HG03342 (cell line): ENCODE measurements around the gene KIF26A.

Experiments
- ATAC-seq: cut with Tn5 transposase; IDR thresholded peaks from one replicate; pipeline ENCODE4 v1.9.1; 2021; ENCODE audit warnings: mild to moderate bottlenecking, moderate library complexity; ENCODE audit not compliant: unreplicated experiment

KIF26A gene

DNA sequence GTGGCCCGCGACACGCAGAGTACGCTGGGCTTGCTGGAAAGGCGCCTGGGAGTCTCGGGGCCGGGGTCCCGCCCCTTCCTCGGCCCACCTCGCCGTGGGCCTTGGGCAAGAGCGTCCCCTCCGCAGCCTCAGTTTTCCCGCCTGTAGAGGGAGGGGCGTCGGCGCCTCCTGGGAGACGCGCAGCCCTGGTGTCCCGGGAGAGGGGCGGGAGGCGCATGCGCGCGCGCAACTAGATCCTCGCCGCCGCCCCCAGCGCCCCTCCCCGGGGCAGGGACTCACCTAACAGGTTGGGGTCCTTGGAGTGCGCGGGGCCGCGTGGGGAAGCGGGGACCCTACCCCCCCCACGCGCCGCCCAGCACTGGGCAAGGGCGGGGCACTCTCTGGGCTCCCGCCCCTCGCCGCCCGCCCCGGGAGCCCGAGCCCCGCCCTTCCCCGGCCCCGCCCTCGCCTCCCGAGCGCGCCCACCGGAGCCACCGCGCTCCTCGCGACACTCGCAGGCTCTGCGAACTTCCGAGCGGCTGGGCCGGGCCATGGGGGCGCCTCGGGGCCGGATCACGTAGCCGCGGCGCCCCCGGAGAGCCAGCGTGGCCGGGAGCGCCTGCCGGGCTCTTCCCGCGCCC lies at the start of gene KIF26A:
Gene KIF26A (plus strand): TSS at position 490 of the 620 bp plus-strand sequence. CDS start 136 bp downstream, outside the sequence.
- no peak for ATAC-seq

DNA sequence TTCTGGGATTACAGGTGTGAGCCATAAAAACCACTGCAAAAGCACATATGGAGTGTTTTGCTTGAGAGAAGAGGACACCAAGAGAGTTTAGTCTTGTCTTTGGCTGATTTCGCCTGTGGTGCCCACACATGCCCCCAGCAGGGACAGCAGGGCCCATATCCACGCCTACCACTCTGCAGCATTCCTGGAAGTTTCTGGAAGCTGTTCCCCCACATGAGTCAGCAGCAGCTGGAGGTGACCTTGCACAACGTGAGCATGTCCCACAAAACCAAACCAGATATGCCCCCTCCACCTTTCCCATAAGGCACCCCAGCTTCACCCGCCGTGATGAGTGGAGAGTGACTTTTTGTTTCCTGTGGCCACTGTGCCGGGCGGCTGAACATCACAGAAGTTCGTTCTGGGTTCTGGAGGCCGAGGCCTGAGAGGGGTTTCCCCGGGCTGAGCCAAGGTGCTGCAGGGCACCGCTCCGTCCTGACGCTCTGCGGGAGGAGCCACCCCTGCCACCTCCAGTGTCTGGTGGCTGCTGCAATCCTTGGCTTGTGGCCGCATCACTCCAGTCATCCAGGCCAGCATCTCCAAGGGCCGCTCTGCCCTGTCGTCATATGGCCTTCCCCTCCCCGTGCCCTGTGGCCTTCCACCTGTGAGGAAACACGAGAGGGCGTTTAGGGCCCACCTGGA lies 48.2 kb upstream of the KIF26A start:
- ATAC-seq = no peak

DNA sequence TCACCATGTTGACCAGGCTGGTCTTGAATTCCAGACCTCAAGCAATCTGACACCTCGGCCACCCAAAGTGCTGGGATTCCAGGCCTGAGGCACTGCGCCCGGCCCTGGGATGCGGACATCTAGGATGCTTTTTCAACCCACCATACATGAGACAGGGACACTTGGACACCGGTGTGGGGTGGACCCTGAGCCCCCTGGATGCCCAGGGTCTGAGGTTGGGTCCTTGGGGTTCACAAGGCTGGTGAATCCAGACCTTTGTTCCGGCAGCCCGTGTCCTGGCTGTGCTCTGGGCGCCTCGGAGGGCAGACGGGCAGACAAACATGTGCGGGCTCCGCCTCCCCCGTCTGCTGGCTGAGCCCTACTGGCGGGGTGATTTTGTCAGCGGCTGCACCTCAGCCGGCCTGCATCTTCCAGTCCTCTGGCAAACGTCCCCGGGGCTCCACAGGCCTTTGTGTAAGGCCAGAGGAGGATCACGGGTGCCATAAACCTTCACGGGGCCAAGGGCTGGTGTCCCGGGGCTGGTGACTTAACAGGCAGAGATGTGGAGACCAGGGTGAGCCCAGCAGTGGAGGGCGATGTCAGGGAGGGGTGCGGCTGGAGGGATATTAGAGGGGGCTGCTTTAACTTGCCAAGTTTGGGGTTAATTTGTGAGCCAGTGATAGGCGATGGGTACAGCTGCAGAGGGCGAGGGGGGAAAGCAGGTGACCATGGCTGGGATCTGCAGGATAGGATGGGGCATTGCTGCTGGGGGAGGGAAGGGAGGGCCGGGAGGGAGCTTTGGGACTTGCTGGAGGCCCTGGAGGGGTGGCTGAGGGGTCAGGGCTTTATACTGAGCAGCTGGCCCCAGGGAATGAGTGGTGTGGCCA lies 47.1 kb upstream of the KIF26A start:
- no peak for ATAC-seq

DNA sequence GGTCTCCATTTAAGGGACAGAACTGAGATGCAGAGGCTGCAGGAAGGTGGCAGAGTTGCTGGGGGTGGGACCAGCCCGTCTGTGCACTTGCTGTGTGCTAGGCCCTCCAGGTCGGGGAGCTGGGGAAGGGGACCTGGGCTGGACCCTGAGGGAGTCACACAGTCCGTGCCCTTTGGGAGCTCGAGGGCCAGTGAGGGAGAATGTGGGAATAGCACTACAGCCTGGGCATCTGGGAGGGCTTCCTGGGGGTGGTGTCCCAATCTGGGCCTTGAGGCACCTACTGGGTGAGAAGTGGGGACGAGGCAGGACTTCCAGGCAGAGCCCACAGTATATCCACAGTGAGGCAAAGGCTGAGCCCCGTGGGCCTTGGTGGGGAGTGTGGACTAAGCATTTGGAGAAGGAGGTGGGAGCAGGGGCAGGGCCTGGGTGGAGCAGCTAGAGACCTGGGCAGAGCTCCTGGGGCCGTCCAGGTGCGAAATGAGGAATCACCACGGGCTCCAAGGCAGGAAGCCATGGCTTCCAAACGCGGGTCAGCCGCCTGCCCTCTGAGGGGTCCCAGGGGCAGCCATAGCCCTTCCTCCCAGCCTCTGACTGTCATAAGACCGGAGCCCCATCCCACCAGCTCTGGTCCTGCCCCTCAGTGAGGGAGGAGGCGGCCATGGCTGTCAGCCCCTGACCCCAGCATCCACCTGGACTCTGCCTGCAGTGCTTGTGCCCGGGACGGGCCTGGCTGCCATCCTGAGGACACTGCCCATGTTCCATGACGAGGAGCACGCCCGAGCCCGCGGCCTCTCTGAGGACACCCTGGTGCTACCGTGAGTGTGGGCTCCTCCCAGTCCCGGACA lies 46.2 kb upstream of the KIF26A start:
- no peak for ATAC-seq

DNA sequence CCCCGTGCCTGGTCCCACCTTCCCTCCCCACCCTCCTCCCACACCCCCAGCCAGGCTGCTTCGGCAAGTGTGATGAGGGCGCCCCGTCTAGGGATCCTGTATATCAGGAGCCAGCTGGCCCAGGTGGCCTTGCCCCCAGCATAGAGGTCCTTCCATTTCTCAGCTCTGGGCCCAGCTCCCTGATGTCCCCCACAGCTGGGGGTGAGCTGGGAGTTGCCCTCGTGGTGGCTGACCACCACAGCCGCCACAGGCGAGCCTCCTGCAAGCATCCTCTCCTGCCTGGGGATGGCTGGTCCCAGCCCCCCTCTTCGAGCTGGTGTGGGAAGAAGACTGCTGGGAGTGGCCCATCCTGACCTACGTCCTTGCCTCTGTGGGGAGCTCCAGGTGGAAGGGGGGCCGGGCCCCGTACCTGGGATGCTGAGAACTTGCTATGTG lies 45.4 kb upstream of the KIF26A start:
- ATAC-seq = no peak

DNA sequence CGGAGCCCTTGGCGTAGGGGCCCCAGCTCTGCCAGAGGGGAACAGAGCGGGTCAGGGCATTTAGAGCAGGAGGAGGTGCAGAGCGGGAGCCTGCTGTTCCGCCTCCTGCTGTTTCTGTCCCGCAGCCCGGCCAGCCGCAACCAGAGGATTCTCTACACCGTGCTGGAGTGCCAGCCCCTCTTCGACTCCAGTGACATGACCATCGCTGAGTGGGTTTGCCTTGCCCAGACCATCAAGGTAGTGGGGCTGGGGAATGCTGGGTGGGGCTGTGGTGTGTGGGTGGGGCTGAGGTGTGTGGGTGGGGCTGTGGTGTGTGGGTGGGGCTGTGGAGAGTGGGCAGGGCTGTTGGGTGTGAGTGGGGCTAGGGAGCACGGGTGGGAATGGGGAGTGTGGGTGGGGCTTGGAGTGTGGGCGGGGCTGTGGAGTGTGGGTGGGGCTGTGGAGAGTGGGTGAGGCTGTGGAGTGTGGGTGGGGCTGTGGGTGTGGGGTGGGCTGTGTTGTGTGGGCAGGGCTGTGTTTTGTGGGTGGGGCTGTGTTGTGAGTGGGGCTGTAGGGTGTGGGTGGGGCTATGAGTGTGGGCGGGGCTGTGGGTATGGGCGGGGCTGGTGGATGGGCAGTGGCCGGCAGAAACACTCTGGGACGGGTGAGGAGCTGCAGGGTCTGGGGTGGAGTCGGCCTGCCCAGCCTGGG lies 44.9 kb upstream of the KIF26A start:
- ATAC-seq = no peak

DNA sequence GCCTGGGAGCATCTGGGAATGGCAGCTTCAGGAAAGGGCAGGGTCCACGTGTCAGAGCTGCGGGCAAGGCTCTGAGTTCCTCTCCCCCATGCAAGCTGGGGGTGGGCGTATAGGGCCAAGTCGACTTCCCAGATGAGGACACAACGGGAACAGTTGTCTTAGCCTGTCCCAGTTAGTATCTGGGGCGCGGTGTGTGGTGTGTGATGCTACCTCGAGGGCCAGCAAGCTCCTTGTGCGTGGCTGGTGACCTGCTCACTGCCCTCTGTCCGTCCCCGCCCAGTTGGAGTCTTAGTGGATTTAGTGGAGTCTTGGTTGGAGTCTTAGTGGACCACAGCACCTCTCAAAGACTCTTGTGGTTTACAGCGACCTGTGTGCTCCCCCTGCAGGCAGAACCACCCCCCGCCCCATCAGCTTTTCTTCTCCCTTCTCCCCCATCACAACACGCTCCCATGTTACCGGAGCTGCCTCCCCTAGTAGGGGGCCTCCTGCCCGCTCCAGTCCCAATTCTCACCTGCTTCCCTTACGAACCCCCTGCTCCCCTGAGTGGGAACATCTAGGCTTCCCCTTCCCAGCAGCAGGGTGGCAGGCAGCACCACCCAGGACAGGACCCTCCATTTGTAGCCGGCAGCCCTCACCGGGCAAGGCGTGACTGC lies 44.2 kb upstream of the KIF26A start:
- ATAC-seq = no peak

DNA sequence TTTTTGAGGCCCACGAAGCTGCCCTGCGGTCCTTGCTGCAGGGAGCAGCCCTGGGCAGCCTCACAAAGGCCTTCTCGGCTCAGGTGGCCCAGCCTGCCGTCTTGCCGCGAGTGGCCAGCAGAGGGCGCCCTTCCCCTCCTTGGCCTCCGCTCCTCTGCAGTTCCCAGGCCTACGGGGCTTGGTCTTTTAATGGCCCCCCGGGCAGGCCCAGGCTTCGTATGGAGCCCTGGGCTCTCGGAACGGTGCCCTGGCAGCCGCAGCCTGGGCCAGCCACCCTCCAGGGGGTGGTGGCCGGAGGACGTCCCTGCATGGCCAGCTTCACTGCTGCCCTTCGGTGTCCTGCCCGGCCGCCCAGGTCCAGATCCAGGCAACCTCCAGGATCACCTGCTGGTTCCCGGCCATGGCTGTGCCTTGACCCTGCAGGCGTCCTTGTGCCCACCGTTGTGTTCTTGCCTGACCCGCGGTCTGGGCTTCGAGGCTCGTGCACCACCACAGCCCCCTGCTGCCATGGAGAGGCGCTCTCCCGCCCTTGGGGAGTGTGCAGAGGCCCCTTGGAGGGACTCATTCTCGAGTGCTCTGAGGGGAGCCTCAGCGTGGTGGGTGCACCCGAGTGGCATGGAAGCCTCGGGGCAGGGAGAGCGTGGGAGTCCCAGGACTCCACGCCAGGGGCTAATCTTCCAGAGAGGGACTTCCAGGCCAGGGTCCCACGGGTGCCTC lies 43.5 kb upstream of the KIF26A start:
- ATAC-seq = no peak

DNA sequence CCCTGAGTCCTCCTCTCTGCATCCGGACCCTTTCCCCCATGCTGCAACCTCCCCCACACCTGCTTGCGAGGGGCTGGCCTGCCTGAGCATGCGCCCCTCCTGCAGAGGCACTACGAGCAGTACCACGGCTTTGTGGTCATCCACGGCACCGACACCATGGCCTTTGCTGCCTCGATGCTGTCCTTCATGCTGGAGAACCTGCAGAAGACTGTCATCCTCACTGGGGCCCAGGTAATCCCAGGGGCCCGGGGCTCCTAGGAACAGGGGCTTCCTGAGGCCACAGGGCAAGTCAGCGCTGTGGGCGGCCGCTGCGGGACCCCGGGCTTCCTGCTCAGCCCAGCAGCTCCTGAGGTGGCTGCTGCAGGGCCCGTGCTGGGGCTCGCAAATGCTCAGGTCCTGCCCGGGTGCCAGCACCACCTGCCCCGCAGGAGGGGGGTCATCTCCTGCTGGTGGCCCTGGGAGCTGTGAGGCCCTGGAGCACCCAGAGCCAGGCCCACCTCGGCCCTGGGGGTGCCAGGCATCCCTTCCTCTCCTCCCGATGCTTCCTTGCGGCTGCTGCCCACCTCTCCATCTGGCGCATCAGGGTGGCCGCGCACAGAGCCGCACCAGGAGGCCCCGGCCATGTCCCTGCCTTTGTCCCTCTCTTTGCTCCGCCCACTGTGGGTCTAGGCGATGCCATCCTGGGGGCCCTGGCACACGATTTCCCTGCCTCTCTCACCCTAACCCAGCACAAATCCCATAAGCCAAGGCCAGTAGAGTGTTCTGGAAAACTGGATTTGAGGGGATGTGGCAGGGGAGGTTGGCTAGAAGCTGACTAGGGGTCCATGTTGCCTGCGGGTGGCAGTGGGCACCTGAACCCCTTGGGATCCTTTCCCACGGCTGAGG lies 42.7 kb upstream of the KIF26A start:
- ATAC-seq = no peak

DNA sequence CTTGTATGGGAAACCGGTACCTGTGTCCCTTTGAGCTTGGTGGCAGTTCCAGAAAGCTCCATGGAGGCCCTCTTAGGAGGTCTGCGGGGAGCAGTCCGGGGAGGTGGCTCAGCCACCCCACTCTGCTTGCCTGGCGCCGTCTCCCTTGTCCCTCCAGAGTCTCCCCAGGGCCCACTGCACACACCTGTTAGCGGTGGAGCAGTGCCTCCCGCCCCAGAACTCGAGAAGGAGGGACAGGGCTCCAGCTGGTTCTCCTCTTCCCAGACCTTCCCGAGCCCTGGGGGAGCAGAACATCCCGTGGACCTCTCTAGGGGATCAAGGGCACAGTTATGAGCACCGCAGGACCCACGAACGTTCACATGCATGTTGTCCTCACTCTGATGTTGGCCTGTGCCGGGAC lies 42.1 kb upstream of the KIF26A start:
- no peak for ATAC-seq

DNA sequence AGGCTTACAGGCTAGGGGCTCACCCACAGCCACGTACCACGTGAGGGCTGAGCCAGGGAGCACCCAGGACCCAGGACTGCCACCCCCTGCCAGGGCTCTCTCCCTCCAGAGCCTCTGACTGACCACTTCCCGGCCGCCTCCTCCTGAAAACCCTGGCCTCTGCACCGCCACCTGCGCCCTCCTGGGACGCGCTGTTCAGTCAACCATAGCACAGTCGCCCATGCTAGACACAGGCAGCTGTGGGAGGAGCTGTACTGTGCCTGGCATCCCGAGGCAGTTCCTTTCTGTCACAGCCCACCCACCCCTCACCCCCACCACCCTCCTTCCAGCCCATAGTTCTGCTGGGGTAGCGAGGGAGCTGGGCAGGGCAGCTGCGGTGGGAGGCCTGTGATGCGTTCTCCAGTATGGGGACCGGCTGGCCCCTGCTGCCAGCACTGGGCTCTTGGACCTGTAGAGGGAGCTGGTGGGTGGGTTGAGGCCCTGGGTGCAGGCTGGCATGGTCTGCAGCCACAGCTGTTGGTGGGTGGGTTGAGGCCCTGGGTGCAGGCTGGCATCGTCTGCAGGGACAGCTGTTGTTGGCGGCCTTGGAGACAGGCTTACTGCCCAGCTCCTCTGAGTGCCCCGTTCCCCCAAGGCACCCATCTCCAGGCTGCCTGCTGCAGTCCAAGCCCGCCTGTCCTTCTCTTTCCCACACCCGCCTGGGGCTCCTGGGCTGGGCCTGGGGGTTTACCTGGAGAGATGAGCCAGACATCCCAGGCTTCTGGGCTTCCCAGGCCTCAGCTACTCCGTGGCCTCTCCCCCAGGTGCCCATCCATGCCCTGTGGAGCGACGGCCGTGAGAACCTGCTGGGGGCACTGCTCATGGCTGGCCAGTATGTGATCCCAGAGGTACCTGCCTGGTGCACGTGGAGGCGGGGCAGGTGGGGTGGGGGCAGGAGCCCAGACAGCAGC lies 41.4 kb upstream of the KIF26A start:
- ATAC-seq = no peak

DNA sequence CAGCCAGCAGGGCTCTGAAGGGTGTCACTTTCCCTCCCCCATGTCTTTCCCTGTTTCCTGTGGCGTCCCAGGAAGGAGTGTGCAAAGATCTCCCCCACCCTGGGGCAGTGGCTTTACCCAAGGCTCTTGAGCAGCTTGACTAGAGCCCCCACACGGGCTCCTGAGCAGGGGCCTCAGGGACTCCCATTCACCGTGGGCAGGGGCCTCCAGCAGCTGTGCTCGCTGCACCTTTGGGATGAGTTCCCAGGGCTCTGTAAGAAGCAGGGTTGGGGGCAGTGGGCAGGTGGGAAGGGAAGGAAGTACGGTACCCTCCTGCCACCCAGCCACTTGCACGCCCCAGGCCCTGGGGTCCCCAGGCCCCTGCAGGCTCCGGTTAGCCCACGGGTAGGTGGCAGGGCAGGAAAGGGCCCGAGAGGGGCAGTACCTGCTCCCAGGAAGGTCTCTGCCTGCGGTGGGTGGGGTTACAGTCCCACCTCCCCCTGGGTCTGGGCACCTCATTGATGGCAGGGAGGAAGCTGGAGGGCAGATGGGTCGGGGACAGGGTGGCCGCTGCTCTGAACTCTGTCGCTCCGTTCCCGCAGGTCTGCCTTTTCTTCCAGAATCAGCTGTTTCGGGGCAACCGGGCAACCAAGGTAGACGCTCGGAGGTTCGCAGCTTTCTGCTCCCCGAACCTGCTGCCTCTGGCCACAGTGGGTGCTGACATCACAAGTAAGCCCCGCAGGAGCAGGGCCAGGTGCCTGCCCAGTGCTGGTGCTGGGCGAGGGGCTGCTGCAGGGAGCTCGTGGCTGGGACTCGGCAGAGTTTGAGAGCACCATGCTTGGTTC lies 39.9 kb upstream of the KIF26A start:
- ATAC-seq = no peak

DNA sequence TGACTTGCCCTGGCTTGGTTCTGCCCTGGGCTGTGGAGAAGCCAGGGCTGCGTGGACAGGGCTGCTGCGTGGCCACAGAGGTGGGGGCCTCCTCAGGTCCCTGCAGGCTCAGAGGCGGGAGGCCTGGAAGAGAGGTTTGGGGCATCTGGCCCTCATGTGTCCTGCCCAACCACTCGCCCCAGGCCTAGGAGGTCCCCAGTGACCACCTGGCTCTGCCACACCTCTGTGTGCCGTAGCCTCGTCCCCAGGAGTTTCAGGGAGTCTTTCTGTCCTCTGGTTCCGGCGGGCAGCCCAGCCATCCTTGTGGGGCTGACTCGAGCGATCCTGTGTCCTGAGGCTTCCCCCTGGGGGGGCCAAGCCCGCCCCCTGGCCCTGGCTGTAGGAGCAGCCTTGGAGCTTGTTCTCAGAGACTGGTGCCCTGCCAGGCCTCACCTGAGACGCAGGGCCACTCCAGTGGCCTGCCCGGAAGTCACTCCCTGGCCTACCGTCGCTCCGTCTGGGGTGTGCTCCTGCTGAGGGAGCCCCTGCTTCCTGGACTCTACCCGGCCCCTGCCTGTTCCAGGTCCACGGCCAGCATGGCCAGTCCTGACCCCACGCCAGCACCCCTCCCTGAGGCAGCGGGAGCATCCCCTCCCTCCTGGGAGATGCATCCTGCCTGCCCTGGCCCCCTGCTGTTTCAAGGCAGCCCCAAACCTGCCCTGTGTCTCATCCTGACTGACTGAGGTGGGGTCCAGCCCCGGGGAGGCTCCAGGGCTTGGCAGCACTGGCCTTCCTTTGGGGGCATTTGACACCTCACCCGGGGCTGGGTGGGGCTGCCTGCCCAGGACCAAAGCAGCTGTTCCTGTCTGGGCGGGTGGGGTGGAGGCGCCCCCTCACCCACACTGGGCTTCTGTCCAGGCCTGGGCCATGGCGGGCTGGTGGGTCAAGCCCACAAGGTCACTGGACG lies 39.0 kb upstream of the KIF26A start:
- ATAC-seq = no peak

DNA sequence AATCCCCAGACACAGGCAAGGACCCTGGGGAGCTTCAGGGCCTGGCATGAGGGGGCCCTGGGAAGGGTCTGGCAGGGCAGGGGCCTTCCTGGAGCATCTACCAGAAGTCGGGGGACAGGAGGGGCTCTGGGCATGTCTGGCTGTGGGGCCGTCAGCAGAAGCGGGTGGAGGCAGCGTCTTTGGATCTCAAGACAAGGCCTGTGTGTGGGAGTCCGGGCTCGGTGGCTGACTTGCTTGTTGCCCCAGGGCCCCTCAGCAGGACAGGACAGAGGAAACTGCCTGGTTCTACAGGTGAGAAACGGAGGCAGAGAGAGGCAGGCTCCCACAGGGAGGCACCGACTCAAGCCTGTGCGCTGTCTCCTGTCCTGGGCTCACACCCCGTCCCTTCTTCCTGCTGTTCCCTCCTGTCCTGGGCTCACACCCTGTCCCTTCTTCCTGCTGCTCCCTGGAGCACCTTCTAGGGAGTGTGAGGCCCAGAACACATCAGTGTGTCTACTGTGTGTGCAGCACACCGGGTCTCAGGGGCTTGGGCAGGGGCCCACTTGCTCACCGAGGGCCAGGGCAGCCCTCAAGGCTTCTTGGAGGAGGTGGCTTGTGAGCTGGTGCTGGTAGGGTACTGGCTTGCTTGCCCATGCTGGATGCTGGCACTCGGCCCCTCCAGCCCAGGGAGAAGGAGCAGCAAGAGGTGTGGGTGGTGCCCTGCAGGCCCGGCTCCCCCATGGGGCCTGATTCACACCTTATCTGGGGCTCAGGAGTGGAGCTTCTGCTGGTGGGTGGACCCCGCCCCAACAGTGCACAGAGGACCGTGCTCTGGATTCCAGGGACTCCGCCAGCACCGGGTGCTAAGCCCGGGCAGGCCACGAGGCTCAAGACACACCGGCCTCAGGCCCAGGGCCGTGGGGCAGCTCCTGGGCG lies 38.0 kb upstream of the KIF26A start:
- ATAC-seq = no peak
